Stimulated activated CD8-positive, alpha-beta memory T cell treated with anti-CD3 and anti-CD28 coated beads, Interleukin-15, amount 100 ng/mL, for 4 hours (primary cell): Measurements from ENCODE around the gene ATIC.
"Not testable (repeated sequence)": the region's sequence is repeated elsewhere in the genome, so short reads cannot be mapped to it uniquely, and the experiment has no call there.

Source experiments
- DNase-seq, 2 donors: peaks; one replicate each; pipeline ENCODE4 v3.0.0-alpha.2; 2020; ENCODE audit warnings: low read depth in 2 of 2

Gene ATIC

DNA sequence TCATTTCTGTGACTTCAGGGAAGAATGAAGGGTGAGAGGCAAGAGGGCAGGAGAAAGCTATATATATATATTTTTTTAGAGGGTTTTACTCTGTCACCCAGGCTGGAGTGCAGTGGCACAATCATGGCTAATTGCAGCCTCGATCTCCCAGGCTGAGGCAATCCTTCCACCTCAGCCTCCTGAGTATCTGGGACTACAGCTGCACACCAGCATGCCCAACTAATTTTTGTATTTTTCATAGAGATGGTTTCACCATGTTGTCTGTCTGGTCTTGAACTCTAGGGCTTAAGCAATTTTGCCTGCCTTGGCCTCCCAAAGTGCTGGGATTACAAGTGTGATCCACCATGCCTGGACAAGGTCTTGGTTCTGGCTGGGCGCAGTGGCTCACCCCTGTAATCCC, 3.4 kb downstream of the ATIC start:
- DNase-seq, result no peak

DNA sequence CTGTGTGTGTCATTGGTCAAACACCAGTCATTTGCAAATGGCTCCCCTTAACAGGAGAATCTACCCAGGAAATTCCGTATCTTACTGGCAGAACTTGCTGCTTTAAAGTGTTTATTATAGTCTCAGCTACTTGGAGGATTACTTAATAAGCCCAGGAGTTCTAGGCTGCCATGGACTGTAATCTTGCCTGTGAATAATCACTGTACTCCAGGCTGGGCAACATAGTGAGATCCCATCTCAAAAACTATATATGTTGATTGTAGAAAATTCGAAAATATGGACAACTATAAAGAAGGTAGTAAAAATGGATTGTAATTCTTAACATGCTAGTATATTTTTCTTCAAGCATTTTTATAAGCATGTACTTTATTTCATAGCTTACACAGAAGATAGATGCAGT, 4.5 kb downstream of the ATIC start:
- no peak for DNase-seq

DNA sequence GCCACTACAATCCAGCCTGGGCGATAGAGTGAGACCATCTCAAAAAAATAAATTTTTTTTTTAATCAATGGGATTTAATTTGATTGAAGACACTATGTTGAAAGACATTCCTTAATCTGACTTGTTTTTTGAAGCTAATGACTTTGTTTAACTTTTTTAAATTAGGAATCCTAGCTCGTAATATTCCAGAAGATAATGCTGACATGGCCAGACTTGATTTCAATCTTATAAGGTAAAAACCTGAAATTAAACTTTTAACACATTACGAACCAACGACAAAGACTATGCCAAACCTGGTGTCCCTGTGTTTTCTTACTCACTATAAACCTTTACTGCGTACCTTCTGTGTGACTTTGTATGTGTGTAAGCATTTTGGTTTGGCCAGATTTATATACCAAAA, 7.6 kb downstream of the ATIC start:
- DNase-seq, result no peak

DNA sequence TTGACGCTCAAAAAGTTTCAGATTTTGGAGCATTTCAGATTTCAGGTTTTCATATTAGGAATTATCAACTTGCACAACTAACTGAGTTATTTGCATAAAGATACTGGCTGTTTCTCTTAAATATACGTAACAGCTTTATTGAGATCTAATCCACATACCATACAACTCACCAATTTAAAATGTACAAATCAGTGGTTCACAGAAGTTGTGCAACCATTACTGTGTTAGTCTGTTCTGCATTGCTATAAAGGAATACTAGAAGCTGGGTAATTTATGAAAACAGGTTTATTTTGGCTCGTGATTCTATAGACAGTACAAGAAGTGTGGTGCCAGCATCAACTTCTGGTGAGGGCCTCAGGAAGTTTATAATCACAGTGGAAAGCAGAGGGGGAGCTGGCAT, 8.2 kb downstream of the ATIC start:
- no peak for DNase-seq

DNA sequence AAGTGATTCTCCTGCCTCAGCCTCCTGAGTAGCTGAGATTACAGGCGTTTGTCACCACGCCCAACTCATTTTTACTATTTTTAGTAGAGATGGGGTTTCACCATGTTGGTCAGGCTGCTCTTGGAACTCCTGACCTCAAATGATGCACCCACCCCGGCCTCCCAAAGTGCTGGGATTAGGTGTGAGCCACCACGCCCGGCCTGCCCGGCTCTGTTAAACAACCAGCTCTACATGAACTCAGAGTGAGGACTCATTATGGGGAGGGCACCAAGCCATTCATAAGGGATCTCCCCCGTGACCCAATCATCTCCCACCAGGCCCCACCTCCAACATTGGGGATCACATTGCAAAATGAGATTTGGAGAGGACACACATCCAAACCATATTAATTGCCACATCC, 8.8 kb downstream of the ATIC start:
- DNase-seq, result no peak

DNA sequence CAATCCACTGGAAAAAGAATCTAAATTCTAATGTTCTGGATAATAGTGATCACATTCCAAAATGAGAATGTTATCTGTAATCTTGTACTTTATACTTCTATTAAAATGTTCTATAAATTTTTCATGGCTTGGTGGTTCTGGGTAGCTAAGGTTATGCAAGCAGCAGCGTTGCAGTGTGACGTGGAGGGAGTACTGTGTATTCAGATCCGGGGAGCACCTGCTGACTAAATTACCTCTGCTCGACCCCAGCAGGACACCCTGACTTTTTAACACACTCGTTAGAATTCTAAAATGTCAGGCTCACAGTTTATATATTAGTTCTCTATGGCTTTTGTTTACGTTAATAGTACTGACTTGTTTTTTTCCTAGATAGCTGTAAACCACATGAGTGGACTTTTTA, 13.0 kb downstream of the ATIC start:
- DNase-seq, result no peak

DNA sequence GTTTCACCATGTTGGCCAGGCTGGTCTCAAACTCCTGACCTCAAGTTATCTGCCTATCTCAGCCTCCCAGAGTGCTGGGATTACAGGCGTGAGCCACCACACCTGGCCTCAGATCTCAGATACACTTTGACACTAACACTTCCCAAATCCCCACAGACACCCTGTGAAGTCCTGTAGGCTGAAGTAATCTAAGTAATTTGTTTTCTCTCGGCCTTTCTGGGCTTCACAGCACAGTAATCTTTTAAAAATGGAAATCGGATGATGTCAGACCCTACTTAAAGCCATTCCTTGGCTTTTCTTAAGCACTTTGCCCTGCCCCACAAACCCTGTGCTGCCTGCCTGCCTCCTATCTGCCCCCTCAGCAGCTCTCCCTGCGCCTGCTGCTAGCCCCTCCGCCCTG, 16.2 kb downstream of the ATIC start:
- no peak for DNase-seq

DNA sequence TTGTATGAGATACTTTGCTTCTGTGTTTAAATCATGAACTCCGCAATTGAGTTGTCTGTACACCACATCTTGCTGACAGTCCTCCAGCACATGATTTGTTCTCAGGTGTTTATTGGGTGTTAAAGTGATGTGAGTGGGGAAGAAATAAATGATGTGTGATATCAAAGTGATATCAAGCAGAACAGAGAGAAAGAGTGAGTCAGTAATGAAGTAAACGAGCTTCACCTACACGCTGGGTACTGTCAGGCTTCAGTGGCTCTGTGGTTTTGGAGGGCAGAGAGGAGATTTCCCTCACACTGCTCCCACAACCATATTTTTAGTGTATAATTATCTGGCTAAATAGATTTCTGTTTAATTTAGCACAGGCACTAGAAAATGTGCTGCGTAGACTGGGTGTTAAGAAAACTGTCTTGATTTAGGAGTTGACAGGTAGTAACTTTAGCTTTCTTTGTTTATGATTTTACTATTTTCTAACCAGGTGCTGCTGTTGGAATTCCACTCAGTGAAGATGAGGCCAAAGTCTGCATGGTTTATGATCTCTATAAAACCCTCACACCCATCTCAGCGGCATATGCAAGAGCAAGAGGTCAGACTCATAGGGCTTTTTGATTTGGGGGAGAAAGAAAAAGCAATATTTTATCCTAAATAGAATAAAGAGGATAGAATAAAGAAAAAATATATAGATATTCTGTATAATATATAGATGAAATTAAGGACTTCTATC, 21.2 kb downstream of the ATIC start:
- DNase-seq, result no peak

DNA sequence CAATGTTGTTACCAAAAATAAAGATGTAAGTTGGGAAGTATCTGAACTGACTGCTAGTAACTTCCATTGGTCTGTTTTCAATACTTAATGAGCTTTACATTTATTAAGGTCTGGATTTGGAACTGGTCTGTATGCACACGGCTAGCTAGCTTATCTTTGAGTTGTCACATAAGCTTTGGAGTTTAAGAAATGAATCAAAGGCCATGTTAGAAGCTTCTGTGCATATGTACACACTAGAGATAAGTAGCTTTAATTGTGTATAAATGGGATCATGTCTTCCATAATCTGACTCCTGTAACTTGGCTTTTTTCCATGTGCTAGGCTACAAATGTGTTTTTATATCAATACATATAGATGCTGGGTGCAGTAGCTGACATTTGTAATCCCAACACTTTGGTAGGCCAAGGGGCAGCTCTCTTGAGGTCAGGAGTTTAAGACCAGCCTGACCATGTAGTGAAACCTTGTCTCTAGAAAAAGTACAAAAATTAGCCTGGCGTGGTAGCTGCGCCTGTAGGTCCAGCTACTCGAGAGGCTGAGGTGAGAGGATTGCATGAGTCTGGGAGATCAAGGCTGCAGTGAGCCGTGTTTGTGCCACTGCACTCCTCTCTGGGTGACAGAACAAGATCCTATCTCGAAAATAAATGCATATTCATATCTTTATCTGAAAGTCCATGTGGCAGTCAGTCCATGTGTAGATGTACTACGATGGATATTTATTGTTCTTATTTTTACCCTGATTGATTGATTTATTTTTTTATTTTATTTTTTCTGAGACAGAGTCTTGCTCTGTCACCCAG, 27.2 kb downstream of the ATIC start:
- DNase-seq, result no peak

DNA sequence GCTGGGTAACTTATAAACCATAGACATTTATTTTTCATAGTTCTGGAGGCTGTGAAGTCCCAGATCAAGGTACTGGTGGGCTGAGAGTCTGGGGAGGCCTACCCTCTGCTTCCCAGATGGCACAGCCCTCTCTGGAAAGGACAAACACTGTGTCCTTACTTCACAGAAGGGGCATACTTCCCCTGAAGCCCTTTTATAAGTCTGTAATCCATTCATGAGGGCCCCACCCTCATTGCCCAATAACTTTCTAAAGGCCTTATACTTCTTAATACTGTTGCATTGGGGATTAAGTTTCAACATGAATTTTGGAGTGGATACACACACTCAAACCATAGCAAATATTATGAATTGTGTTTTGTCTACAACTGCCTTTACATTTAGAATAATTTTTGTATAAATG, 36.0 kb downstream of the ATIC start:
- DNase-seq, result no peak

DNA sequence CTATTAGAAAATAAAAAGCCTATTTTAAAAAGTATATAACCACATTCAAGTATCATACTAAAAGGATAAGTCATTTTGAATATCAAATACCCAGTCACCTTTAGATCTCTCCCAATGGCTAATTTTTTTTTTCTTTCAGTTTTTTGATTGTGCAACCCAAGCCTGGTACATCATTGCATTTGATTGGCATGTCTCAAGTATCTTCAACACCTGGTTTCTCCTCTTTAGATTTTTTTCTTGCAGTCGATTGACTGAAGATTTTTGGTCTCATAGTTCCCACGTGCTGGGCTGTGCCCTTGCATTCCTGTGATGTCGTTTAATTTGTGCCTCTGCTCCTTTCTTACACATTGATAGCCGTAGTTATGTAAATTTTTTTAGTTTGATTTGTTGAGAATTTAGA, 40.7 kb downstream of the ATIC start:
- DNase-seq, result no peak

DNA sequence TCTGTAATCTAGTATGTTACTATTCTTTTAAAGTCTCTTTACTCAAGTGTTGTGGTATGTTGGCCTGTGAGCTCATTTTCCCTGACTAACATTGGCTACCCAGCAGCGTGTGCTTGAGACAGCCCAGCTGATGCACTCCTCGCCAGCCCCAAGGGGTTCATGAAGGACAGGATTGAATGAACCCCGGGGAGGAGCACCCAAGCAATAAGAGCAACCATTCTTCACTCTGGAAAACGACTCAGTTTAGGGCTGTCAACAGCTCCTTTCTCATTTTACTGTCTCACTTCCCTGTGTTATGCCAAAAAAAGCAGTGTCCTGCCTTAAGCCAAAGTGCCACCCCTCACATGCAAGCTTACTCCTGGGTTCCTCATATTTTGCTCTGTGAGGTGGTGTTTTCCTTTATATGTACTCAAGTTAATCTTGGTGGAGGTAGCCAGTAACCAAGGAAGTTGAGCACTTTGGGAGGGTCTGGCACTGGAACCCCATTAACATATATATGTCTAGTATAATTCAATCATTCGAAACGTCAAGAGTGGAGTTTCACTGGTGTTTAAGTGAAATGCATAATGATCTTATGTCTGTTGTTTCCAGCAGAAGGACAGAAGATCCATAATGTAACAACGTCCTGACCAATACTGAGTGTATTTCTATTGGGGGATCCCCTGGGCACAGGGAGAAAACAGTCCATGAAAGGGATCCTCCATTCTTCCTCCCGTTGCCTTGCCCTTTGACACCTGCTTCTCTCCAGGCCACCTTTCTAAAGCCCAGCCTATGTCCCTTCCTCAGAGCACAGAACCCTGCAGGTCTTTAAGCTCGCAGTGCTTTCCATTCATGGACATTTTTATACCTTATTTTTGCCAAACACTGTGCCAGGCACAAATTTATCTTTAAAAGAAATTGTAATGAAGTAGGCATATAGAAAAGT, 43.2 kb downstream of the ATIC start:
- DNase-seq, result no peak

DNA sequence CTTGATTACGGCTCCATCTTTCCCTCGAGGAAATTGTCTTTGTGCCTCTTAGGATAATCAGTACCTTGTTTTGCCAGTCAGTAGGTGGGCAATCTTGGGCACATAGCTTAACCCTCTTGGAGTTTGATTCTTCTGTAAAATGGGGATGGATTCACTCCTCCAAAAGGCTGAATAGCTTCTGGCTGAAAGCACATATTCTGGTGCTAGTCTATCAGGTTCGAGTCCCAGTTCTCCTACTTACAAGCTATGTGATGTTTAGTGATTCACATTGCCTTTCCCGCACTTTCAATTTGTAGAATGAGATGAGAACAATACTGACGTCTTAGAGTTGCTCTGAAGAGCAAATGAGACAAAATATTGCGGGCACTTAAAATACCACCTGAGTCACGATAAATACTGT, 43.9 kb downstream of the ATIC start:
- DNase-seq, result no peak

DNA sequence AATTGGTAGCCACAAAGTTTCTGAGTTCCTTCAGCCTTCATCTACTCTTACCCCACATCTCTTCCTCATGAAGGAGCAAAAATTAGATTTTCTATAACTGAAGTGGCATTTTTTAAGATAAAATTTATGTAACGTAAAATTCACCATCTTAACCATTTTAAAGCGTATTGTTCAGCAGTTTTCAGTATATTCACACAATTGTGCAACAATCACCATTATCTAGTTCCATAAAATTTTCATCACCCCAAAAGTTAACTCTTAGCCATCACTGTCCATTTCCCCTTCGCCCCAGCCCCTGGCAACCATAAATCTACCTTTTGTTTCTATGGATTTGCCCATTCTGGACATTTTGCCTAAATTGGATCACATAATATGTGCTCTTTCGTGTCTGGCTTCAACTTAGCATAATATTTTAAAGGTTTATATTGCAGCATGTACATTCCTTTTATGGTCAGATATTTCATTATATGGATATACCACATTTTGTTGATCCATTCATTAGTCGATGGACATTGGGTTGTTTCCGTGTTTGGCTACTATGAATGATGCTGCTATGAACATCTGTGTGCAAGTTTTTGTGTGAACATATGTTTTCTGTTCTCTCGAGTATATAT, 44.6 kb downstream of the ATIC start:
- no peak for DNase-seq

DNA sequence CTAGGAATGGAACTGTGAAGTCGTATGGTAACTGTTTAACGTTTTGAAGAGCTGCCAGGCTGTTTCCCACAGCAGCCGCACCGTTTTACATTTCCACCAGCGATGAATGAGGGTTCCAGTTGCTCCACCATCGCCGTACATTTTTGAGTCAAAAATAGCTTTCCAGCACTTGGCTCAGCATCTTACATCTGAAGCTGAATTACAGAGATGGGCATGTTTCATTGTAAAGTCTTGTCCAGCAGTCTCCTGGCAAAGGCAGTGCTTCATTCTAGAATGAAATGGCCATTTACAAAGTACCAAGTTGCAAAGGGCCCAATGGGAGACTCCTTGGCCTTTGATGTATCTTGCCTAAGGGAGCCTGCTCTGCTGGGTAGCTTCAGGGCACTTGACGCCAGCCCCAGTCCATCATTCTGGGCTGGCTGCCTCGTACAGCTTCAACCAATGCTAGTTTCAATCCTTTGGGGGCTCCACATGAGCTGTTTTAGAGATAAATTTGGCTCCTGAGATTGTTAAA, 45.1 kb downstream of the ATIC start:
- no peak for DNase-seq

DNA sequence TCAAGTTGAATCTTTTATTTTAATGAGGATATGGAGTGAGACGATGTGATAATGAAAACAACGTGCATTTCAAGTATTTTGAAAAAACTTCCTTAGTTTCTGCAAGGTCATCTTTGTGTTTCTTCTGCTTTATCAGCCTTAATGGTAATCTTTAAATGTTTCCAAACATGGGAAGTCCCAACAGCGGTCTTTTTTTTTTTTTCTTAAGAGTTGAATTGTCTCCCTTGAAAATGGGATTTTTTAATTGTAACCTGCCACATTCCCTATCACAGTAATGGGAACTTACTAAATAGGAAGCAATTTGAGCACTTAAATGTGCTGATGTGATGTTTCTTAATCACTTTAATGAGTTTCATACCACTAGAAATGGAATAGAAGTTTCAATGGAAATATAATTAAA, 45.8 kb downstream of the ATIC start:
- DNase-seq, result no peak

DNA sequence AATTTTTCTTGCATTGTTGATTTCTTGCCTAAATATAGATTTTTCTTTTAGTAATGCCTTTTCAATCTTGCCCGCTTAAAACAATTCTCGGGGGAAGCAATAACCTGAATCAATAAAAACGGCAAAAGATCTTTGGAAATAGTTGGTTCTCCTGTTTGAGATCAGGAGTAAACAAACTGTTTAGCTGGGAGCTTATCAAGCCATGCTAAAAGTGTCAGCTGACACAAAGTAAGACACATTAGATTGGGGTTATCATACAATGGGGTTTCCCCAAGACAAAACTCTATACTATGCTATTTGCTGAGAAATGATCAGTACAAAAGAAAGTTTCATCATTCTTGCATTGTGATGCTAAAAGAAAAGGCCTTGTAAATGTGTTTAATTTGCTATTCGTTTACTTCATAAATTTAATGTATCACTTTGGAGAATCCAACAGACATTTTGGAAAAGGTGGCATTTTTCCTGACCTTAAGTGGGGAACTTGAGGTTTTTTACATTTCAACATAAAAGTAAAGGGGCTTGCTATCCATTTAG, 46.5 kb downstream of the ATIC start:
- DNase-seq, result no peak

DNA sequence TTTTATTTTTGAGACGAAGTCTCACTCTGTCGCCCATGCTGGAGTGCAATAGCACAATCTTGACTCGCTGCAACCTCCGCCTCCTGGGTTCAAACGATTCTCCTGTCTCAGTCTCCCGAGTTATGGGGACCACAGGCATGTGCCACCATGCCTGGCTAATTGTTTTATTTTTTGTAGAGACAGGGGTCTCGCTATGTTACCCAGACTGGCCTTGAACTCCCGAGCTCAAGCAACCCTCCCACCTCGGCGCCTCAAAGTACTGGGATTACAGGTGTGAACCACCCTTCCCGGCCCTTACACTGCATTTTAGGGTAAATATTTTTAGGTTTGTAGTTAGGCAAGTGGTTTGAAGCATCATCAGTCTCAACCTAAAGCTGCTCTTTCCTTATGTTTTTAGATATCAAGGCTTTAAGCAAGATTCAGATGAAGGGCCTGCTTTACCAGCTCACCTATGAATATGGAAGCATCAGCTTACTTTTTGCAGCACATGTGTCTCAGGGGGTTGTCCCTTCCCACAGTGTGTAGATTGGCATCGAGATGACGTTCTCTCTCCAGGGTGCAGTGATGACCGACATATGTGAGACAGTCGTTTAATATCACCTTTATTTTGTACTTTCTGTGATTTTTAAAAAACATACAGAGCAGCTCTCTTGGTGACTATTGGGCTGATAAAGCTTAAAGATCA, 47.2 kb downstream of the ATIC start:
- no peak for DNase-seq

DNA sequence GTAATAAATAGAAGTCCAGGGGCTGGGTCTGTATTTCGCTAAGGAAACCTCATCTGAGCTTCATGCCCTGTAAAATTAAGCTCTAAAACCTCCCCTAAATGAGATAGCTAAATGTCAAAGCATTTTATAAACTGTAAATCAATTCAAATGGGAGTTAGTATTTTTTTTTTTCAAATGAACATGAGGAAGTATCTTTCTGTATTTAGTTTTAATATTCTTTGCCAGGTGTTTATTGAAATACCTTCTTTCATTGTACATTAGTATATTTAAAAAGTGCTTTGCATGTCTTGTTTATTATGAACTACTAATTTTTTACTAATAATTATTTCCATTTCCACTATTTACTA, 47.7 kb downstream of the ATIC start:
- no peak for DNase-seq

DNA sequence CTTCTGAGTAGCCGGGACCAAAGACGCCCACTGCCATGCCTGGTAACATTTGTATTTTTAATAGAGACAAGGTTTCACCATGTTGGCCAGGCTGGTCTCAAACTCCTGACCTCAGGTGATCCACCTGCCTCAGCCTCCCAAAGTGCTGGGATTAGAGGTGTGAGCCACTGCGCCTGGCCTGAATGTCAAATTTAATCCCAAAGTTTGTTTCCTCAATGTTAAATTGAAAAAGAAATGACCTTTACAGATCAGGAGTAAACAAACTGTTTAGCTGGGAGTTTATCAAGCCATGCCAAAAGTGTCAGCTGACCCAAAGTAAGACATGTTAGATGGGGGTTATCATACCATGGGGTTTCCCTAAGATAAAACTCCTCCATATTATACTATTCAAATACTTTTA, 48.2 kb downstream of the ATIC start:
- DNase-seq, result not testable (repeated sequence)

DNA sequence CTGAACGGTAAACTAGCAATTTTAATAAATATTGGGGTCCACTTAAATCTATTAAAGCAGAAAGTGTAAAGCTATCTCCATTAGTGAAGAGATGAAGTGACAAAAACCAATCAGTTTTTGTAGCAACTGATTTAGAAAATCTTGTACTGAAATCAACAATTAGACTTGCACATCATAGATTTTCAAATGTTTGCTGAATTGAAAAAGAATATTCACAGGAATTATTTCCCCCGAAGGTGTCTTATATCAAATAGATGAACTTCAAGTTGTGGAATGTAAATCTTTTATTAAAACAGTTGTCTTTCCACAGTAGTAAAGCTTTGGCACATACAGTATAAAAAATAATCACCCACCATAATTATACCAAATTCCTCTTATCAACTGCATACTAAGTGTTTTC, 48.7 kb downstream of the ATIC start:
- no peak for DNase-seq
